ENCODE measurements around the gene XIRP1.
A peak's percentile ranks its signal among the peaks of the same experiment; 100 is the strongest.

The XIRP1 gene

GRCh38 chr3:39153977-39154279 lies 38.5 kb downstream of the XIRP1 start:
- H3F3A ChIP-seq (ENCODE audit: control insufficient read depth, insufficient read depth) = peaks cover 18% of the 10 kb centered on the region
- H3K4me2 ChIP-seq (ENCODE audit: low read length) = peak overlapping the region; percentile 51
- H3K9me2 ChIP-seq (replicated peaks; ENCODE audit: control insufficient read depth, low read length) = no peaks in the 10 kb centered on the region
- peaks cover 36% of the 10 kb centered on the region for H3K4me1 ChIP-seq (ENCODE audit: control insufficient read depth, low read length)
- H4K20me1 ChIP-seq (ENCODE audit: control insufficient read depth, insufficient read depth, low read depth, low read length) = no peaks in the 10 kb centered on the region
- no peak for TF ChIP-seq CTCF (IDR thresholded peaks at IDR 0.05; ENCODE audit: low read depth, low read length, poor library complexity, severe bottlenecking)
- no peak for TF ChIP-seq EZH2phosphoT487 (IDR thresholded peaks at IDR 0.05; ENCODE audit: borderline replicate concordance, low read length)
- H3K27me3 ChIP-seq (ENCODE audit: control insufficient read depth, low read length) = peaks cover 4% of the 10 kb centered on the region; the same call in 1 of the 2 replicates
- H3K27ac ChIP-seq (ENCODE audit: low read depth, low read length) = no peak overlapping the region
- H3K4me3 ChIP-seq (ENCODE audit: low read length) = peak overlapping the region; percentile 87
- H3K9me3 ChIP-seq (ENCODE audit: control insufficient read depth, insufficient read depth, low read length) = no peaks in the 10 kb centered on the region
- H3K36me3 ChIP-seq (ENCODE audit: control insufficient read depth, low read length) = peaks cover 8% of the 10 kb centered on the region; the same call in 1 of the 2 replicates
- peaks cover 43% of the 10 kb centered on the region for H3K79me2 ChIP-seq (ENCODE audit: control insufficient read depth, low read length)

GRCh38 chr3:39150803-39151631 lies 41.4 kb downstream of the XIRP1 start:
- Histone ChIP-seq H3K9me3 (ENCODE audit: control insufficient read depth, insufficient read depth, low read length) (no peaks in the 10 kb centered on the region), H3K27ac (ENCODE audit: low read depth, low read length) (peak overlapping the region; percentile 98), H3K4me2 (ENCODE audit: low read length) (peak overlapping the region; percentile 100), H3K9me2 (replicated peaks; ENCODE audit: control insufficient read depth, low read length) (no peaks in the 10 kb centered on the region), H3K79me2 (ENCODE audit: control insufficient read depth, low read length) (peaks cover 72% of the 10 kb centered on the region), H3K4me1 (ENCODE audit: control insufficient read depth, low read length) (peaks cover 65% of the 10 kb centered on the region), H3K36me3 (ENCODE audit: control insufficient read depth, low read length) (peaks cover 22% of the 10 kb centered on the region), H3K4me3 (ENCODE audit: low read length) (peak overlapping the region; percentile 87), H4K20me1 (ENCODE audit: control insufficient read depth, insufficient read depth, low read depth, low read length) (no peaks in the 10 kb centered on the region), H3F3A (ENCODE audit: control insufficient read depth, insufficient read depth) (peaks cover 26% of the 10 kb centered on the region), H3K27me3 (ENCODE audit: control insufficient read depth, low read length) (no peaks in the 10 kb centered on the region; the same call in 1 of the 2 replicates)
- no peak for TF ChIP-seq CTCF (IDR thresholded peaks at IDR 0.05; ENCODE audit: low read depth, low read length, poor library complexity, severe bottlenecking)

GRCh38 chr3:39150148-39150802 lies 42.1 kb downstream of the XIRP1 start:
- Histone ChIP-seq H4K20me1 (ENCODE audit: control insufficient read depth, insufficient read depth, low read depth, low read length) (no peaks in the 10 kb centered on the region), H3K9me3 (ENCODE audit: control insufficient read depth, insufficient read depth, low read length) (no peaks in the 10 kb centered on the region), H3K9me2 (replicated peaks; ENCODE audit: control insufficient read depth, low read length) (no peaks in the 10 kb centered on the region), H3K27me3 (ENCODE audit: control insufficient read depth, low read length) (no peaks in the 10 kb centered on the region), H3K36me3 (ENCODE audit: control insufficient read depth, low read length) (peaks cover 29% of the 10 kb centered on the region), H3K4me2 (ENCODE audit: low read length) (peak overlapping the region; percentile 100), H3K79me2 (ENCODE audit: control insufficient read depth, low read length) (peaks cover 78% of the 10 kb centered on the region), H3F3A (ENCODE audit: control insufficient read depth, insufficient read depth) (peaks cover 31% of the 10 kb centered on the region), H3K4me3 (ENCODE audit: low read length) (peak overlapping the region; percentile 87), H3K4me1 (ENCODE audit: control insufficient read depth, low read length) (peaks cover 72% of the 10 kb centered on the region), H3K27ac (ENCODE audit: low read depth, low read length) (peak overlapping the region; percentile 98)
- TF ChIP-seq CTCF (IDR thresholded peaks at IDR 0.05; ENCODE audit: low read depth, low read length, poor library complexity, severe bottlenecking) (no peak), EZH2phosphoT487 (IDR thresholded peaks at IDR 0.05; ENCODE audit: borderline replicate concordance, low read length) (no peak)

Measured in DOHH2 (cell line).